Activated CD4-positive, alpha-beta T cell treated with anti-CD3 and anti-CD28 coated beads, Interleukin-2, amount 50 U/mL, for 1 hour (primary cell): ENCODE data around the gene RNF130.

Experiments
- DNase-seq: peaks from one replicate; pipeline ENCODE4 v3.0.0-alpha.2; 2020

Gene RNF130

DNA sequence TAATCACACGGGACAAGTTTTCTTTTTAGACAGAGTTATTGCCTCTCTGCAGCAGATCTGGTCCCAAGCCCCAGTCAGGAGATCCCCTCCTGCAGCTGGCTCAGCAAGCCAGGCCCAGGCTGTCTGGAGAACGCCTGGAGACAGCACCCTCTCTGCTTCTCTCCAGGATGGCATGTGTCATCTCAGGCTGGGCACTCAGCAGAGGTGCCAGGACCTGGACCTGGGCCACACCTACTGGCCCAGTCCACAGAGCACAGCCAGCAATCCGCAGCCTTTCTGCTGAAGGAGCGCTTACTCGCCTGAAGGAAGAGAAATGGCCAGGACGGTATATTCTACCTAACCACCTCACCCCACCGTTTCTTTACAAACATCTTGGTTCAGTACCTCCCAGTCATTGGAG, 159.2 kb downstream of the RNF130 start:
- no peak for DNase-seq

DNA sequence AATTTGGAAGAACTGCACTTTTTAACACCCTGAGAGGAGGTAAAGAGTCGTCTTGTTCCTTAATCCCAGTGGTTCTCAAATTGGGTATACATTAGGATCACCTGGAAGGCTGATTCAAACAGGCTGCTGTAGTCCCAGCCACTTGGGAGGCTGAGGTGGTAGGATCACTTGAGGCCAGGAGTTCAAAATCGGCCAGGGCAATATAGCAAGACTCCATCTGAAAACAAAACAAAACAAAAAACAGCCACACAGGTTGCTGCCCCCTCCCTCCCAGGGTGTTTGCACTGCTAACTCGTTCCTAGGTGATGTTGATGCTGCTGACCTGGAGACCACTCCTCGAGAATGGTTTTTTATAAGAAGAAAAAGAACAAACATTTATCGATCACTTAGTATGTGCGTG, 162.3 kb downstream of the RNF130 start:
- no peak for DNase-seq

DNA sequence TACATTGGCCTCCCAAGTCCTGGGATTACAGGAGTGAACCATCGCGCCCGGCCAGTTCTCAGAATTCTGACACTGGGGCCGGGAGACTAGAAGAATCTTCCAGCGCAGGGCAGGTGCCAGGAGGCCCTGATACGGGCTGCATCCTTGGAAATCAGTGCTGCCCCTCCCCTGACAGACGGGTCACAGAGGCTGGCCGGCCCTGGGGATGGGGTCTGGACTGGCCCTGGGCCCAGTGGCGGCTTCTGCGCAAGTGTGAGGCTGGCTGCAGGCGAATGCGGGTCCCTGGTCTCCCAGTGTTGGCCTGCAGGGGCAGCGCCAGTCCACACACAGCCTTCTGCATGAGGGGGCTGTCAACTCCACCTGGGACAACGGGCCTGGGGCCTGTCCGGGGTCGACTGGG, 163.0 kb downstream of the RNF130 start:
- DNase-seq = no peak

DNA sequence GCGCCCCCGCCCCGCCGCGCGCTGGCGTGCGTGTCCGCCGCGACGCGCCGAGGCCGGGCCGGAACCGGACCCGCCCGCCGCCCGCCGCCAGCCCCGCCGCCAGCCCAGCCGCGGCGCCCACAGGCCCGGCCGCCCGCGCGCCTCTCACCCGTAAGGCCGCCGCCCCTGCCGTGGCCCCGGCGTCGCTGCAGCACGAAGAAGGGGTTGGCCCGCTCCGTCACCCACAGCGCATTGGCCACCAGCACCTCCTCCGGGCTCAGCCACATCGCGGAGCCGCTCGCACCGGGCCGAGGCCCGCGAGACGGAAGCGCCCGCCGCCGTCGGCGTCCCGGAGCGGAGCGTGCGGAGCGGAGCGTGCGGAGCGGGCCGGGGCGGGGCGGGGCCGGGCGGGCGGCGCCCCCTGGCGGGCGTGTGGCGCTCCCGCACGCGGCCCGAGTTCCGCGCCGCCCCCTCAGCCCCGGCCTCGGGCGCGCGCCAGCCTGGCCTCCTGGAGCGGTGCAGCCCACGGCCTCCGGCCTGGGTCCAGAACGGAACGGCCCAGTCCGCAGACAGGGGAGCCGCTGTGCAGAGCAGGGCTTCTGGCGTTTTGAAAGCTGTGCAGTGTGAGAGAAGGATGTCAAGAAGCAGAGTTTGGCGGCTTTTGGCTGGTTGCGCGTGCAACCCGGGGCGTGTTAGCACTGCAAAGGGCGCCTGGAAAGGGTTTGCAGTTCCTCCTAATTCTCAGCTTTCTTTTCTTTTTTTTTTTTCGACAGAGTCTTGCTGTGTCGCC, 163.8 kb downstream of the RNF130 start, which contains the start of gene TBC1D9B:
Gene TBC1D9B (minus strand): TSS at position 342 of the 769 bp plus-strand sequence. CDS start 76 bp downstream, at position 266.
- peak; percentile 64 for DNase-seq

DNA sequence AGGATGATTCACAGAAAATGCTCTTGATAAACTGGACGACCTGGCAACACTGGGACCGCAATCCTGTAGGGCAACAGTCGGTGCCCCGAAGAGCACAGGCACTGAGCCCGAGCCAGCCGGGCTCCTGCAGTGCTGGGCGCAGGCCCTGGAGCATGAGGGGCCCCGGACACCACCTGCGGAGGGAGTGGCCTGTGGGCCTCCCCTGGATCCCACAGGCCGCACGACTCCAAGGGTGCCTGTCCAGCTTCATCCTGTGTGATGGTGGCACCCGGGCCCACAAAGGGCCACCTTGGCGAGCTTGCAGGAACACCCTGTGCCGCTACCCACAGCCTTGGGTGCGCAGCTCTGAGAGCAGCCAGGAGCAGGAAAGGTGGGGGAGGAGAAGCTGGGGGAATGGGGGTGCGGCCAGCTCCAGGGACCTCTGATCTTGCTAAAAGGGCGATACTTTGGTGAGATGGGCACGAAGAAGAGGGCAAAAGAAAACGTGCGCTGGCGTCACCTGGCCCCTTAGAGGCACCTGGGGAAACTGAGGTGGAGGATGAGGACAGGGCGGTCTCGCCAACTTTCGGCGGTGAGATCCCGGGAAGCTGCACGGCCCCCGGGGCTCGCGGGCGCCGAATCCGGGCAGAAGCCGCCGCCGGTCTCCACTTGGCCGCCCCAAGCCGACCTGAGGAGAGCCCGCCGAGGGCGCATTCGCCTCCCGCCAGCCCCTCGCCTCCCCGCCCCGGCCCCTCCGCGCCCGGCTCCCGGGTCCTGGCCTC, 164.6 kb downstream of the RNF130 start:
- DNase-seq = peak; percentile 19

DNA sequence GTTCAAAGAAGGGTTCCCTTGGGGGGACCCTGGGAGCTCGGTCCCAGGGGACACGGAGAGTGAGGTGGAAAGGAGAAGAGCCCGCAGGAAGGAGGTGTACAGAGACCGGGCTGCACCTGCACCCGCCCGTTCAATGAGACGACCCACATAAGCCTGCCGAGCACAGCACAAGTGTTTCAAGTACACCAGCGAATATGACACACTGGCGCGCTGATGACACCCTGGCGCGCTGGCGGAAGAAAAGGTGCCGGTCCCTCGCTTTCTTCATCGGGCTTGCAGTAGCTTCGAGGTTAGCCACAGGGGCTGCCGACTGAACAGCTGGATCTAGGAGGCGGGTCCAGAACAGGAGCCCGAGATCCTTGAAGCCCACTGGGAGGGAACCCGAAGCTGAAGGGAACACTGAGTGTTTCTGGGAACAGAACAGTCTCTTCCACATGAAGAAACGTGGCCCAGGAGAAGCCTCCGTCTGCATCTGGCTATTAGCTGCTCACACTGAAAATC, 165.2 kb downstream of the RNF130 start:
- no peak for DNase-seq

DNA sequence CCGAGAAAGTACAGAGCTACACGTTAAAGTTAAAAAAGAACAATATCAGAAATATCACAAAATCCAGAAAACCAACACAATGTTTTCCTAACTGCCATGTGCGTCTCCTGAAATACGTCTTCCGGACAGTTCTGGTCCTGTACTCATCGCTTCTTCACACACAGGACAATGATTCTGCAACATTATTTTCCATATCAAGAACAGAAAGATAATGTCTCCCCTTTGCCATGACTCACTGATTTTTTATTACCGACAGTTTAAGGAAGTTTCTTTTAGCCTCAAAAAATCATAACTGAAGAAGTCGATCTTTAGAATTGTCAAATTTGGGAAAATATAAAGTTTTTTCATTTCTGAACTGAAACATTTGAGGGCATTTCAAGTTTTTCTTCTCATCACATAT, 166.4 kb downstream of the RNF130 start:
- DNase-seq = no peak
